Testis (tissue), 3 donors: ENCODE data around the gene FAHD2A. TPM values are rescaled to one million over a fixed set of nuclear protein-coding genes. Genes with fewer than 3 reads are reported as not detected.
A peak's percentile ranks its signal among the peaks of the same experiment; 100 is the strongest.

Experiments used
- DNase-seq: peaks from one replicate; pipeline ENCODE4 v3.0.0-alpha.2; 2019
- H3K27ac ChIP-seq, 2 donors: fragments of 200-600 bp; sonication (generic); one replicate each; pipeline ENCODE4 v1.5.1; 2019
- H3K27me3 ChIP-seq: fragments of 200-600 bp; sonication (generic); one replicate; pipeline ENCODE4 v1.5.1; 2019
- H3K36me3 ChIP-seq: fragments of 200-600 bp; sonication (generic); one replicate; pipeline ENCODE4 v1.5.1; 2017; ENCODE audit warnings: low read depth; ENCODE audit errors: missing control alignments
- H3K4me1 ChIP-seq: fragments of 200-600 bp; sonication (generic); one replicate; pipeline ENCODE4 v1.5.1; 2019
- H3K4me3 ChIP-seq, 2 donors: fragments of 200-600 bp; sonication (generic); one replicate each; pipeline ENCODE4 v1.5.1; 2017 to 2019
- H3K9me3 ChIP-seq: fragments of 200-600 bp; sonication (generic); one replicate; pipeline ENCODE4 v1.5.1; 2017
- CTCF ChIP-seq, 3 experiments: fragments of 450-650 bp in 2 of 3; fragments of 200-600 bp in 1 of 3; sonication (generic) in 1 of 3; IDR thresholded peaks; one replicate each; pipeline ENCODE4 v1.5.1; 2016 to 2019; ENCODE audit warnings: antibody characterized with exemption in 3 of 3, mild to moderate bottlenecking in 2 of 3, moderate library complexity in 1 of 3
- POLR2A ChIP-seq: fragments of 450-650 bp; IDR thresholded peaks from one replicate; pipeline ENCODE4 v1.6.1; 2017; ENCODE audit warnings: antibody characterized with exemption, mild to moderate bottlenecking, moderate library complexity
- WGBS, 2 donors: methylation state at CpG; one replicate each; pipeline ENCODE4 v1.1.5; 2018; 5-methylcytosine and 5-hydroxymethylcytosine counted together
- intact Hi-C: fragments of 100-400 bp; cut with DNase I; formaldehyde crosslinking; loops from one replicate; pipeline ENCODE4 v1.15.1; 2023; ENCODE audit warnings: low total_unique reads
- polyA plus RNA-seq: library from polyadenylated mRNA; stranded (reverse); fragments of 350-450 nt; fragmentation: Illumina TruSeq; extraction: RNeasy Lipid Tissue Mini Kit (QIAGEN cat#74804); gene quantifications from one replicate; pipeline ENCODE4 v1.2.3, GENCODE V29; 2014; ENCODE audit warnings: low read depth, low replicate concordance; ENCODE audit not compliant: insufficient read depth
- total RNA-seq, 2 donors: library from RNA; depleted of rRNA; stranded (reverse); fragments of >200 nt; gene quantifications; one replicate each; pipeline ENCODE4 v1.2.3, GENCODE V29; 2016

The FAHD2A gene
- total and polyA plus RNA-seq, 3 donors from 2014 or later, result 48.5 to 73.8 (median 48.9) TPM

DNA sequence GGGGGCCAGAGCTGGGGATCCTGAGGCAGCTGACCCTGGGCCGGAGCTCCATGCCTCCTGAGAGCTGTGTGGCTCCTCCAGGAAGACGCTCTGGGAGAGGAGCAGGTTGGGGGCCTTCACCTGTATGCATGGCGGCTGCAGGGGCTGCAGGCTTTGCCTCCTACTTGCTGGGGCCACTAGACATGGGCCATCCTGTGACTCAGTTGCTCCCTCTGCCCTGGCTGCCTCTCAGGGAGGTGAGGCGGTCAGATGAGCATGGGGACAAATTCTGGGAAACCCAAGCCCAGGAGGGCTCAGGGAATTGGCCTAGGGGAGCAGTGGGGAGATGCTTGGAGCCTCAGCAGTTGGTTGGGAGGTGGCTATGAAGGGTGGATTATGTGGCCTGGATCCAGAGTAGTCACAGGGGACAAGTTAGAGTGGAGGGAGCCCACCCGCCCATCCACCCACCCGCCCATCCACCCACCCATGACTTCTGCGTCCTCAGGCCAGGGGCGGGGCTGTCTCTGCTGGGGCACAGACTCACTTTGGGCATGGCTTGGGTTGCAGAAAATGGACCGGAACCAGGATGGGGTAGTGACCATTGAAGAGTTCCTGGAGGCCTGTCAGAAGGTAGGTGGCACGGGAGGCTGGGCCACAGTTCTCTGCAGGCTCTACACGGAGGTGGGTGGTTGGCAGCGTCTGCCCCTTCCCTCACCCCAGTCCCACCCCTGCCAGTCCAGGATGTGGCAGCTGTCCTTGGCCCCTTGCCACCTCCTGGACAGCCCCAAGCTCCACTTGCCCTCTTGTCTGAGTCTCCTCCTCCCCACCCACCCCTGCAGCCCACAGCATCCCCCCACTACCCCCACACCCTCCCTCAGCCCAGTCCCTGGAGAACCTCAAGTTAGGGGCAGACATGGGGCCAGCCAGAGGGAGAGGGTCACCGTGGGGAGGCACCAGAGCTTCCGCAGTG is 19.5 kb upstream of the FAHD2A start:
- peaks cover 39% of the 10 kb centered on the region for H3K4me1 ChIP-seq
- TF ChIP-seq POLR2A, result no peak
- no peak for TF ChIP-seq CTCF (IDR thresholded peaks at IDR 0.05)
- H3K27ac ChIP-seq, result peak overlapping the region in 1 of 2 donors; percentile 14
- H3K36me3 ChIP-seq, result no peaks in the 10 kb centered on the region
- no peak overlapping the region for H3K4me3 ChIP-seq
- intact Hi-C loops, result no loop called here
- WGBS, 2 donors, result 85 to 90% methylated on average over 6 to 14 of the region's 14 CpGs
- H3K9me3 ChIP-seq, result no peaks in the 10 kb centered on the region
- no peaks in the 10 kb centered on the region for H3K27me3 ChIP-seq
- DNase-seq, result peak; percentile 12

DNA sequence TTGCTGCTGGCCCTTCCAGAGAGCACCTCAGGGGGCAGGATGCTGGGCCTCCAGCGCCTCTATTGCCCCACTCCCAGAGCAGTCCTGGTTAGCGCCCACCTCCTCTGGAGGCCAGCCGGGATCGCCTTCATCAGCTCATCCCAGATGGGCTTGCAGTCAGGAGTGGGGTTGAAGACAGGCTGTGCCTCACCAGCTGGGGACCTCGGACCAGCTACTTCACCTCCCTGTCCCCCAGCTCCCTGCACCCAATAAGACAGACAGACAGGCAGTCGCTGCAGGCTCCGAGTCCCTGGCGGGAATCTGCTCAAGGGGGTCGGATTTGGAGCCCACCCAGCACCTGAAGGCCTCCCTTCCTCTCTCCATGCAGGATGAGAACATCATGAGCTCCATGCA is 18.9 kb upstream of the FAHD2A start:
- intact Hi-C loops, result no loop called here

DNA sequence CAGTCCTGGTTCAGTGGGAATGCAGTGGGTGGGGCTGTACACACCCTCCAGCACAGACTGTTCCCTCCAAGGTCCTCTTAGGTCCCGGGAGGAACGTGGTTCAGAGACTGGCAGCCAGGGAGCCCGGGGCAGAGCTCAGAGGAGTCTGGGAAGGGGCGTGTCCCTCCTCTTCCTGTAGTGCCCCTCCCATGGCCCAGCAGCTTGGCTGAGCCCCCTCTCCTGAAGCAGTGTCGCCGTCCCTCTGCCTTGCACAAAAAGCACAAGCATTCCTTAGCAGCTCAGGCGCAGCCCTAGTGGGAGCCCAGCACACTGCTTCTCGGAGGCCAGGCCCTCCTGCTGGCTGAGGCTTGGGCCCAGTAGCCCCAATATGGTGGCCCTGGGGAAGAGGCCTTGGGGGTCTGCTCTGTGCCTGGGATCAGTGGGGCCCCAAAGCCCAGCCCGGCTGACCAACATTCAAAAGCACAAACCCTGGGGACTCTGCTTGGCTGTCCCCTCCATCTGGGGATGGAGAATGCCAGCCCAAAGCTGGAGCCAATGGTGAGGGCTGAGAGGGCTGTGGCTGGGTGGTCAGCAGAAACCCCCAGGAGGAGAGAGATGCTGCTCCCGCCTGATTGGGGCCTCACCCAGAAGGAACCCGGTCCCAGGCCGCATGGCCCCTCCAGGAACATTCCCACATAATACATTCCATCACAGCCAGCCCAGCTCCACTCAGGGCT is 17.5 kb upstream of the FAHD2A start:
- Histone ChIP-seq H3K36me3 (no peaks in the 10 kb centered on the region), H3K27me3 (no peaks in the 10 kb centered on the region), H3K9me3 (no peaks in the 10 kb centered on the region), H3K4me1 (peaks cover 51% of the 10 kb centered on the region), H3K27ac (peak overlapping the region; percentile 76 to 77), H3K4me3 (no peak overlapping the region)
- intact Hi-C loops, result loop anchor here (5.0 kb wide), 1 partner anchor 38 kb away; no protein-coding TSS in a partner anchor
- TF ChIP-seq CTCF (IDR thresholded peaks at IDR 0.05) (peak in 1 of 3 experiments; percentile 20), POLR2A (no peak)
- DNase-seq, result peak; percentile 87
- 42 to 60% methylated on average over 6 to 12 of the region's 12 CpGs for WGBS, 2 donors

More for the DNA sequence above, 18.9 kb upstream of the FAHD2A start:
- TF ChIP-seq POLR2A, result no peak
- TF ChIP-seq CTCF (IDR thresholded peaks at IDR 0.05), result no peak
- no peaks in the 10 kb centered on the region for H3K36me3 ChIP-seq
- no peak for DNase-seq
- no peaks in the 10 kb centered on the region for H3K27me3 ChIP-seq
- H3K4me1 ChIP-seq, result peaks cover 39% of the 10 kb centered on the region
- 68% methylated on average over 9 of the region's 9 CpGs; no CpG with 5 or more reads in 1 of the 2 donors for WGBS, 2 donors
- no peaks in the 10 kb centered on the region for H3K9me3 ChIP-seq
- peak overlapping the region in 1 of 2 donors; percentile 14 for H3K27ac ChIP-seq
- no peak overlapping the region for H3K4me3 ChIP-seq

GRCh38 chr2:95385570-95385984 is 16.9 kb upstream of the FAHD2A start:
- TF ChIP-seq POLR2A, result no peak
- no peak for TF ChIP-seq CTCF (IDR thresholded peaks at IDR 0.05)
- intact Hi-C loops, result loop anchor here (5.0 kb wide), 1 partner anchor 38 kb away; no protein-coding TSS in a partner anchor
- peak; percentile 80 for DNase-seq
- Histone ChIP-seq H3K27me3 (no peaks in the 10 kb centered on the region), H3K36me3 (no peaks in the 10 kb centered on the region), H3K9me3 (no peaks in the 10 kb centered on the region), H3K4me1 (peaks cover 51% of the 10 kb centered on the region), H3K27ac (peak overlapping the region; percentile 76 to 77), H3K4me3 (no peak overlapping the region)
- WGBS, 2 donors, result 30 to 32% methylated on average over 5 to 12 of the region's 12 CpGs
